SU-DHL-6 (cell line): ENCODE data around the gene PRKAR2A.

Source experiments
- CTCF ChIP-seq: fragments of 200-600 bp; sonication (generic); IDR thresholded peaks from one replicate; pipeline ENCODE4 v1.5.1; 2017; ENCODE audit warnings: antibody characterized with exemption, mild to moderate bottlenecking, low read length, moderate library complexity; ENCODE audit not compliant: insufficient read depth, poor library complexity, severe bottlenecking
- EZH2phosphoT487 ChIP-seq: fragments of 200-600 bp; sonication (generic), shearing (Covaris generic); conservative IDR thresholded peaks from 2 replicates; pipeline ENCODE4 v1.6.1; 2018; ENCODE audit warnings: mild to moderate bottlenecking, antibody characterized with exemption, low read length, moderate library complexity, mixed read lengths

DNA sequence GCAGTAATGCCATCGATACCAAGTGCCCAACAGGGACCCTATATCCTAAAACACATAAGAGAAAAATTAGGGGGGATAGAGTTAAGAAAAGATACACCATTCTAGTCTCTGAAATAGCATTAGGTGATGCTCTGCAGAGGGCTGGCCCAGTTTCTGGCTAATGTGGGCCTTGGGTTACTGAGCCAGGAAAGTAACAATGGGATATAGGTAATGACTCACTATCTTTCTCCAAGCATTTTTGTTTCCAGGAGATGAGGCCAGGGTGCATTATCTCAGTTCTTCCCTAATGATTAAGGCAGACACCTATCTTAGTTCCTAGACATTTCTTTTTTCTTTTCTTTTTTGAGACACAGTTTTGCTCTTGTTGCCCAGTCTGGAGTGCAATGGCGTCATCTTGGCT, 50.0 kb downstream of the PRKAR2A start:
- no peak for TF ChIP-seq CTCF
- TF ChIP-seq EZH2phosphoT487 = no peak
